Measurements from ENCODE around the gene APBA3.
"Not testable (repeated sequence)": the region's sequence is repeated elsewhere in the genome, so short reads cannot be mapped to it uniquely, and the experiment has no call there.

Gene APBA3

DNA sequence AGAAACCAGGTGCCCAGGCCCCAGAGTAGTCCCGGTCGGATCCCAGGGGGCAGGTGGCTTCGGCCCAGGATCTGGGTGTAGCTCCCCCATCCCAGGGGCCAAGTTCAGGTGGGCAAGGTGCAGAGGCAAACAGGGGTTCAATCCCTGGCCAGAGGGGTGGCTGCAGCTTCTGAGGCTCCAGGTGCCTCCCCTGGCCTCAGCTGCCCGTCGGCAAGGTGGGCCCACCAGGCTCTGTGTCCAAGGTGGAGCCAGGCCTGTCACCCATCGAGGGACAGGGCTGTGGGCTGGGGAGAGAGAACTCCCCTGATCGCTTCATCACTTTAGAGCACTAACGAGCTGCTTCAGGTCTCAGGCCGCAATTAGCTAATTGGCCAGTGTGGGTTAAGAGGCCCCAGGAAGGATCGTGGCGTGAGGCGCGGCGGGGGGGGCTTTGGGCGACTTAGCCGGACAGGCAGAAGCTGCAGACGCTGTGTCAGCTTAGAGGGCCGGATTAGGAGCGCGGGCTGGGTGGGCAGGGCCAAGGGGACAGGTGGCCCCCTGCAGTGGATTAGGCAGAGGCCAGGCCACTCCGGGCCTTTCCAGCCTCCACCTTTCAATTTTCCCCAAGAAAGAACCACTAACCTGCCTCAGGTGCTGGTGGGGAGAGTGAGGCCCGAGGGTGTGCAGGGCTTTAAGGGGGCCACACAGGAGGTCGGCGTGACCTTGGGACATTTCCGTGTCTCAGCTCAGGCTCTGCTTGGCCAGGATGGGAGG is 13.3 kb upstream of the APBA3 start:
- H3K4me3 ChIP-seq (ENCODE audit: low read length) = no peak overlapping the region
- DNase-seq (ENCODE audit: low read depth, low spot score) = no peak

DNA sequence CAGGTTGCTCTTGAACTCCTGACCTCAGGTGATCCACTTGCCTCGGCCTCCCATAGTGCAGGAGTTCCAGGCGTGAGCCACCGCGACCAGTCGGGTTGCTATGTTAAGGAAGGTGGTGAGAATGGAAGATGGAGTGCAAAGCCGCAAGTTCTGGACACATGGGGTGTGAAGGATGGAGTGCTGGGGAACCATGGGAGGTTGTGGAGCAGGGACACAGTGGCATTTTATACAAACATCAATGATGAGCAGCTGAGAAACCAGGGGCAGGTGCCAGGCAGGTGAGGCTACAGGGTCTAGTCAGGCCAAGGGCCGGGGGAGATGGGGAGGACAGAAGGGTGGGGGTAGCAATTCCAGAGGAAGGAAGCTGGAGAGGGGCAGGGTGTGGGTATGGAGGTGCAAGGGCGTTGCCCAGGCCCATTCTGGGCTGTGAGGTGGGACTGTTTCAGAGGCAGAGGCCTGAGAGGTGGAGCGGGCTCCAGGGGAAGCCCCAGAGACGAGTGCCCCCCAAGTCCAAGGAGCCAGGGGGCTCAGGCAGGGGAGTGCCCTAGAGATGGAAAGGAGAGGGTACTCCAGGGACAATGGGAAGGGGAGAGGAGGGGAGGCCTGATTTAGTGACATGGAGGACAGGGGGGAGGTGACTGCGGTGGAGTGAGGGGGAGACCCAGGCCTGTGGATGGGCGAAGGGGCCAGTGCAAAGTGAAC is 12.5 kb upstream of the APBA3 start:
- no peak for DNase-seq (ENCODE audit: low read depth, low spot score)
- H3K4me3 ChIP-seq (ENCODE audit: low read length) = no peak overlapping the region

DNA sequence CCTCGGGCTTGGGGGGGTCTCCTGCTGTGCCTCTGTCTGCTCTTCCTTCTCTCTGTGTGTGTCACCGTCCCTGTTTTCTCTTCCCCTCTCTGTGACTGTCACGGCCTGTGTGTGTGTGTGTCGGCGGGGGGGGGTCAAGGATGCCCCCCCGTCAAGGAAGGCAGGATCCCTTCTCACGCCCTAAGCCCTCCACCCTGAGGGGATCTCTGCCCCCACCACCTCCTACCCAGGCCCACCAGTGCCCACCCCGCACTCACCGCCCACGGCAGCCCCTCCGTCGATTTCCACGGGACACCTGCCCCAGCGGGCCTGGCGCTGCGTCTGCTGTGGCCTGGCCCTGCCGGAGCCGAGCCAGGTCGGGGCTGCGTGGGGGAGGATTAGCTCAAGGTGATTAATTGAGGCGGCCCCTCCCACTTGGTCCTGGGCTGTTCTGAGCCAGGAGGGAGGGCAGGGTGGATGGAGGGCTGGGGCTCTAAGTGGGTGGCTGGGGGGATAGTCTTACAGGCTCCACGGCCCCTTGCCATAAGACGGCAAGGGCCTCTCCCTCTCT is 10.5 kb upstream of the APBA3 start, which contains the start of gene RAX2:
Gene RAX2, minus strand, starts transcription at position 323 of the 550 bp plus-strand sequence. CDS start 486 bp downstream, outside the sequence.
- no peak for DNase-seq (ENCODE audit: low read depth, low spot score)
- no peak within 1 kb of the TSS for H3K4me3 ChIP-seq (ENCODE audit: low read length)

DNA sequence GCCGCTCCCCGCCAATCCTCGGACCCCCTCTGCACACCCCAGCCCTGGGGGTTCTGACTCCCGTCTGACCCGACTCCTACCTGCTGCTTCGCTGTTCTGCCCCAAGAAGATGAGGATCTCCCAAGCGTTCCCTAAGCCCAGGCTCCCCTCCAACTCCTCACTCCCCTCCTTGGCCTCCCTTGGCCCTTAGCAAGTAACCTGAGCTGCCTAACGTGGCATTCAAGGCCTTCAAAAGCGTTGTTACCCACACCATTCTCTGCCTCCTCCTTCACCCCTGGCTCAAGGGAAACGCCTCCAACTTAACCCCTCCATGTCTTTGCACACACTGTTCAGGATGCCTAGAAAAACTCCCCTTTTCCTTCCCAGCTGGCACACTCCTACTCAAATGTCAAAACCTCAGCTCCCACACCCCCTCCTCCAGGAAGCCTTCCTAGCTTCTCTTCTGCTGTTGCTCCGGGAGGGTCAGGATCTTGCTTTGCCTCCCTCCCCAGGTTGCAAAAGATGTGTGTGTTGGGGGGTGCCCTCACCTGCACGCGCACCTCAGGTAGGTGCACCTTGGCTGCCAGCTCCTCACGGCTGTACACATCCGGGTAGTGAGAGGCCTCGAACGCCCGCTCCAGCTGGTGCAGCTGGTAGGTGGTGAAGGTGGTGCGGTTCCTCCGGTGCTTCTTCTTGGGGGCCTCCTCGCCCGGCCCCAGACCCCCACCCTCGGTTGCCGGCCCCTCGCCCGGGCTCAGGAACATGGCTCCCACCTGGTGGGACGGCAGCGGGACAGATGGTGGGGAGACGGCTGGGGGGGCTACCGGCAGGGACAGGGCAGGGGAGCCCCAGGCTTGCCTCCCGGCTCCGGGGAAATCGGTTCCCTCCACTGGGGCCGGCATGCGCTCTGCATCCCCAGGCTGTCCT is 9.8 kb upstream of the APBA3 start:
- no peak for DNase-seq (ENCODE audit: low read depth, low spot score)
- H3K4me3 ChIP-seq (ENCODE audit: low read length) = no peak overlapping the region

DNA sequence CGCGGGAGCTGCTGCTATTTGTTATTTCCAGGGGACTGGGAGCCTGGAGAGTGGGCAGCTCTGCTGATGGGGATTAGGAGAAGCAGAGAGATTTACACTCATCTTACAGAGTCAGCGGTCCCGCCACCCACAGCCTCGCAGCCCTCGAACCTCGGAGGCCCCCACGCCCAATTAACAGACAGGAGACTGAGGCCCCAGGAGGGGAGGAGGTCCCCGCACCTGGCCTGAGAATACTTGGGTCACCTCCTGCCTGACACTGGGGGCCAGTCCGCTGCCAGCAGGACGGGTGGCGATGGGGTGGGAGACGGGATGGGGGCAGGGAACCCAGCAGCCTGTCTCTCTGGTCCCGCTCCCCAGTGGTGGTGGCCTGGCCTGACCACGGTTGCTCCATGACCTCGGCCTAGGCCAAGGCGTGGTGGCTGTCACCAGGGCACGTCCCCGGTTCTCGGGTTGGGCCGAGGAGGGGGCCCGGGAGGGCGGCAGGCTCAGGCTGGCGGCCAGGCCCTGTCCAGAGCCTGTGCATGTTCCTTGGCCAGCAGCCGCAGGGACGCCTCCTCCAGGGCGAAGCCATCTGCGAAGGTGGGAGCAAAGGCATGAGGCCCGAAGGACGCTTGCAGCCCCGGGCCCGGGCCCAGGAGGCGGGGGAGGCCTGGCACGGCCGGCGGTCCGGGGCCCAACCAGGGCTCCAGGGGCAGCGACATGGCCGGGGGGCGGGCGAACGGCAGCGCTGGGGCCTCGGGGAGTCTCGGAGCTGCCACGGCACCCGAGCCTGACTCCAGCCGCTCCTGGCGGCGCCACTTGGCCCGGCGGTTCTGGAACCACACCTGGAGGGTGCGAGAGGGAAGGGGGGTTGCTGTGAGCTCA is 8.9 kb upstream of the APBA3 start:
- no peak for DNase-seq (ENCODE audit: low read depth, low spot score)
- no peak overlapping the region for H3K4me3 ChIP-seq (ENCODE audit: low read length)

DNA sequence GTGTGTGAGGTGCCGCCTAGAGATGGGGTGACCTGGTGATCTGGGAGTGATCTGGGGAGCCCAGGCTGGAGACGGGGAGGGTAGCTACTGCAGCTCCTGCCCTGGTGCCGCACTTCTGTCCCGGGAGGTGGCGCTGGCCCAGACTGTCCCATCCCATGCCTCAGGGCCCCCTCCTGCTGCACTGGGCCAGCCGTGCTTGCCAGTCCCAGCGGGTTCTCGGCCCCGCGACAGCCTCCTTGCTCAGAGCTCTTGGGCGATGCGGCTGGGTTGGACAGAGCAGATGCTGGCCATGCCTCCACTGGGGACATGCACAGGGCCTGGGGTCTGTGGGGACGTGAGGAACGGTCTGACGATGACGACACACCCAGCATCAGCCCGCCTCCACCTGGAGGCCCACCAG is 8.0 kb upstream of the APBA3 start:
- no peak overlapping the region for H3K4me3 ChIP-seq (ENCODE audit: low read length)
- DNase-seq (ENCODE audit: low read depth, low spot score) = no peak

DNA sequence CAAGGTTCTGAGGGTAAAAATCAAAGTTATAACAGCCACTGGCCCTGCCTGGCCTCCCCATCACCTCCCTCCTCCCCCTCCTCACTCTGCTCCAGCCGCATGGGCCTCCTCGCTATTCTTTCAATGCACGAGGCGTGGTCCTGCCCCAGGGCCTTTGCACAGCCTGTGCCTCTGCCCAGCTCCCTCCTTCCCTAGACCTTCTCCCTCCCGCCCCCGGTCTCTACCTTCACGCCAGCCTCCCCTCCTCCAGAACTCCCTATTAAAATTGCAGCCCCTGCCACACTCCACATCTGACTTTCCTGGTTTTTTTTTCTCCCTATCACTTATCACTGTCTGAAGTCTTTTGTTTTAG is 7.2 kb upstream of the APBA3 start:
- DNase-seq (ENCODE audit: low read depth, low spot score) = no peak
- no peak overlapping the region for H3K4me3 ChIP-seq (ENCODE audit: low read length)

DNA sequence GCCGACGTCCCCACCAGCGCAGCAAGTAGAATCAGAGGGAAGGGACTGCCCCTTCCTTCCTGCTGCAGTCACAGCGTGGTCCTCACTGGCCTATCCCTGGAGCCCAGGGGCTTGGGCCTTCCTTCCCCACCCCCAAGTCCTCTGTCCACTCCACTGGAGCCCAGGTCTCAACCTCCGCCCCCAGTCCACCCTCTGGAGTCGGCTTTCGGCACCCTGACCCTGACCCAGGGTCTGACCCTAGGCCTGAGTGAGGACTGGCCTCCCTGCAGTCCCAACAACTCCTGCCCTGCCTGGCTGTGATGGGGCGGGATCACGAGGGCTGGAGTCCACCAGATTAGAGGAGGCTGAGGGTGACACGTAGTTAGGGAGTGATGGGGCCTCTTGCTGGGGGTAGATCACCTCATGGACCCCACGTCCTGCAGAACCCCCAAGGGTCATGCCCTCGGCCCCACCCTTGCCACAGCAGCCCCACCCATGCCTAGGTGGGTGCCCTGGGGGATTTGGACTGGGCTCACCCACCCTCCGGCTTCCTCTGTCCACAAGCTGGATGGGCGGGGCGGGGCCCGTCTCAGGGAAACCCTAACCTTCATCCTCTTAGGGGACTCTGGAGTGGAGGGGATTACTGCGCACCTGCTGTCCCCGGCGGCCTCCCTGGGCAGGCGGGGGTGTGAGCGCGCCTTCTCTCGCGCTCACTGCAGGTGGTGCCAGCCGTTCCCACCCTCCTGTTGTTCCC is 6.7 kb upstream of the APBA3 start:
- no peak for DNase-seq (ENCODE audit: low read depth, low spot score)
- no peak overlapping the region for H3K4me3 ChIP-seq (ENCODE audit: low read length)

DNA sequence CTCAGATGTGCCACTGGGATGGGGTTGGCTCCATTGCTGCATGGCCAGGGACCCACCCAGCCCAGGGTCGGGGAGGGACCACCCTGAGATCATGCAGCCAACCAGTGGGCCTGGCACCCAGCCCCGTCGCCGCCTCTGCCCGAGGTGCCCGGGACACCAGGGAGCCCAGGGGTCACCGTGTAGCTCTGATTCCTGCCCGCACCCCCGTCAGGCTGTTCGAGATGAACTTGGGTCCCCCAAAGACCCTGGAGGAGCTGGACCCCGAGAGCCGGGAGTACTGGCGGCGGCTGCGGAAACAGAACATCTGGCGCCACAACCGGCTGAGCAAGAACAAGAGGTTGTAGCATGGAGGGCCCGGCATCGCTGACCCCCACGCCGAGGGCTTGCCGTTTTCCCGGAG is 5.6 kb upstream of the APBA3 start:
- DNase-seq (ENCODE audit: low read depth, low spot score) = no peak

DNA sequence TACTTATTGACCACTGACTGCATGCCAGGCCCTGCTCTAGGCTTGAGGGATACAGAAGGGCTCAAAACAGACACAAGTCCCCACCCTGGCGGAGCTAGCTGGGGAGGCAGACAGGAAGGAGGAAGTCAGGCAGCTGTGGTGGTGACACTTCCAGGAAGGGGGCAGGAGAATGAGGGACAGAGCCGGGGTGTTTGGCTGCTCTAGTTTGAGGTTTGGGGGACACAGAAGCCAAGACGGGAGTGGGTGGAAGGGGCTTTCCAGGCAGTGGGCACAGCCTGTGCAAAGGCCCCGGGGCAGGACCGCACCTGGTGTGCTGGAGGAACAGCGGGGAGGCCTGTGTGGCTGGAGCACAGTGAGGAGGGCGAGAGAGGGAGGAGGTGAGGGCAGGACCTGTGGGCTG is 5.0 kb upstream of the APBA3 start:
- no peak for DNase-seq (ENCODE audit: low read depth, low spot score)
- H3K4me3 ChIP-seq (ENCODE audit: low read length) = no peak overlapping the region

More for the DNA sequence above, 5.6 kb upstream of the APBA3 start:
- H3K4me3 ChIP-seq (ENCODE audit: low read length) = no peak overlapping the region

DNA sequence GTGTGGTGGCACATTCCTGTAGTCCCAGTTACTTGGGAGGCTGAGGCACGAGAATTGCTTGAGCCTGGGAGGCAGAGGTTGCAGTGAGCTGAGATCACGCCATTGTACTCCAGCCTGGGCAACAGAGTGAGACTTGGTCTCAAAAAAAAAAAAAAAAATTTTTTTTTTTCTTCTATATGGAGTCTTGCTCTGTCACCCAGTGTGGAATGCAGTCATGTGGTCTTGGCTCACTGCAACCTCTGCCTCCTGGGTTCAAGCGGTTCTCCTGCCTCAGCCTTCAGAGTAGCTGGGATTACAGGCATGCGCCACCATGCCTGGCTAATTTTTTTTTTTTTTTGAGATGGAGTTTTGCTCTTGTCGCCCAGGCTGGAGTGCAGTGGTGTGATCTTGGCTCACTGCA is 4.3 kb upstream of the APBA3 start:
- DNase-seq (ENCODE audit: low read depth, low spot score); H3K4me3 ChIP-seq (ENCODE audit: low read length): not testable (repeated sequence)

DNA sequence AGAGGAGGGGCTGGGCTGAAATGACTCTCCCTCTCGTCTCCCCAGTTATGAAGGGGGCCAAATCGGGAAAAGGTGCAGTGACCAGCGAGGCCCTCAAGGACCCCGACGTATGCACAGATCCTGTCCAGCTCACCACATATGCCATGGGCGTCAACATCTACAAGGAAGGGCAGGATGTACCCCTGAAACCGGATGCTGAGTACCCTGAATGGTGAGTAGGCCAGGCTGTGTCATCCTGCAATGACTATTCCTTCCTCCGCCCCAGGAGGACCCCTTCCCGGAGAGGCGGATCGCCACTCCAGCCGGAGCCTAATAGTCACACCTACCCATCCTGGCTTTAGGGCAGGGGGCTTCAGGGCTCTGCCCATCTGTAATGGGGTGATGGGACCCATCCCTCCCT is 3.6 kb upstream of the APBA3 start:
- H3K4me3 ChIP-seq (ENCODE audit: low read length) = no peak overlapping the region

DNA sequence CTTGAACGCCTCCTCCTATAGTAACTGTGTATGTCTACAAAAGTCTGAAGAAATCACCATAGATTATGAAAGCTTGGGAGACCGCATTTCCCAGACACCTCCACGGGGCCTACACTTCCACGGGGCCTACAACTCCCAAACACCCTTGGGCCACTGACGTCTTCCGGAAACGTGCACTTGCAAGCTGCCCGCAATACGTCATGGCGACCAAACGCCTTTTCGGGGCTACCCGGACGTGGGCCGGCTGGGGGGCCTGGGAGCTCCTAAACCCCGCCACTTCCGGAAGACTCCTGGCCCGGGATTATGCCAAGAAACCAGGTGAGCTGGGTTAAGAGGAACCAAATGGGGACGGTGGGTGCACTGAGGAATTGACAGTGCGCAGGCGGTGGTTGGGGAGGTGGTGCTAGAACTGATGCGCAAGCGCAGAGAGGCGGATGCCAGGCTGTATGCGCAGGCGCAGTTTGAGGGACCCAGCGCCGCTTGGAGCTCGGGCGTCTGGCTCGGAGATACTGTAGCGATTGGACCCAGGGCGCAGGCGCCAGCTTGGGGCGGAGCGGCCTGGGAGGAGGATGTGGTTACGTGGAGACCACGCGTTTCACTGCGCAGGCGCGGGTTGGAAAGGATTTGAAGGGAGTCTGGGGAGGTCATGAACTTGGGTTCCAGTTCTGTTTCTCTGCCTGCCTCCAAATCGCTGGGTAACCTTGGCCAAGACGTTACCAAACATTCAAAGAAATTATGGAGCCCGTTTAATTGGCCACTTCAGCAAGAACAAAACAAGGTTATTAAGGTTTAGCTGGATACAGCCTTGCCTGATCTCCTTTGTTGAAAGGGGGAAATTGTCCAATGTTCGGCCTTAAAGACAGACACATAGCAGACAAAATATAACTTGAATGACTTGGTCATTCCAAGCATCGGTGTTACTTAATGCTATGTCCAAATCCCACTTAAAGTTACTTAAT is 1.3 kb upstream of the APBA3 start, which contains the start of gene MRPL54:
Gene MRPL54, plus strand, starts transcription at position 182 of the 959 bp plus-strand sequence. Its CDS starts 19 bp downstream, at position 201.
- DNase-seq (ENCODE audit: low read depth, low spot score) = peak; percentile 99
- H3K4me3 ChIP-seq (ENCODE audit: low read length) = peak within 1 kb of the TSS; percentile 98

More for the DNA sequence above, 3.6 kb upstream of the APBA3 start:
- no peak for DNase-seq (ENCODE audit: low read depth, low spot score)

DNA sequence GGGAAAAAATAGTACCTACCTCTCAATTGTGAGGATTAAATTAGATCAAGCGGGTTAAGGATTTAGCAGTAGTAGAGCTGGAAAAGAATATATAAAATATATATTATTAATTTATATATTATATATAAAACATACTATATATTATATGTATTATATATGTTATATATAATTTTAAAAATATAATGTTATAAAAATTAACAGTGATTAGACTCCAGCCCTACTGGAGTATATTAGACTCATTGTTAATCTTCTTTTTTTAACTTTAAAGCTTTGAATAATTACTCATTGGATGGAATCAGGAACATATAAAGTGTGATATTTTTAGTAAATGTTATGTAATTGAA is 610 bp upstream of the APBA3 start:
- no peak for DNase-seq (ENCODE audit: low read depth, low spot score)
- peak overlapping the region; percentile 98 for H3K4me3 ChIP-seq (ENCODE audit: low read length)

DNA sequence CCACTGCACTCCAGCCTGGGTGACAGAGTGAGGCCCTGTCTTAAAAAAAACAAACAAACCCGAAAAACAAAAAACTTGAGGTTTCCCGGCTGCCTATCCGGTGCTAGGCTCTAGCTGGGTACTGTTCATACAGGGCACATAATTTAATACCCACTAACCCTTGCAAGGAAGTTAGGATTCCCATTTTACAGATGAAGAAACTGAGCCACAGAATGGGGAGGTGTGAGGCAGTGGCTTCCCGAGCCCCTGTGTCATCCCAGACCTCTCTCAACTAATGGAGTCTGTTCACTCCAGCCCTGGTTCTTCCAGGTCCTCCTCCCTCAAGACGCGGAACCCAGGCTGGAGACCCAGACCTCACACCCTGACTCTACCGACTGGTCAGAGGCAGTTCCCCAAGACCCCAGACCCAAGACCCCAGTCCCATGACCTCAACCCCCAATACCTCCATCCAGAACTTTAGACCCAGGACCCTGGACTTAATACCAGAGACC is 576 bp downstream of the APBA3 start:
- DNase-seq (ENCODE audit: low read depth, low spot score) = no peak

DNA sequence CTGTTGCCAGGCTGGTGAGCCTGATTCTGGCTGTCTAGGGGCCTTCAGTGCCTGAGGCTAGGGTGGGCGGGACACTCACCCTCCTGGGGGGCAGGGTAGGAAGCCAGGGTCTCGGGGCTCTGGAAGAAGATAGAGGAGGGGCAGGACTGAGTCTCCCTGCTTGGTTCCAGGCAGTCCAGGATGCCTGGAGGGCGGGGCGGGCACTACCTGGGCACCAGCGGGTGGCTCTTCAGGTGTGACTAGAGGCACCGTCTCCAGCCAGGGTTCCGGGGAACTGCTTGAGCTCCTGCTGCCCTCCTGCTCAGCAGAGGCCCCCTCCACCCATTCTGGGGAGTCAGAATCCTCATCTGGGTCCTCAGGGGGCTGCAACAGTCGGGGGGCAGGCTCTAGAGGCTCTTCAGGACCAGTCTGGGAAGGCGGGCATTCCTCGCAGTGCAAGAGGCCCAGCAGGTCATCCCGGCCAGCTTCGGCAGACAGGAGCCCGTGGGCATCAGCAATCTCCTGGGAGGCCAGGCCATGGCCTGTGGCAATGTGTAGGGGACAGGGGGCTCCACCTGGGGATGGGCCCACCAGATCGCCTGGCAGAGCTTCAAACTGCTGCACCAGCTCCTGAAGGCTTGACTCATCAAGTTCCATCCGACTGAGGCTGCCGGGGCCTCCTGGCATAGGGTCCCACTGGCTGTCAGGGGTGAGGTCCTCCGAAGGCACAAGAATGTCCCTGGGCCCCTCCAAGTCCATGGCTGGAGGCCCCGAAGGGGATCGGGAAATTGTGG is 1.8 kb downstream of the APBA3 start:
- no peak for DNase-seq (ENCODE audit: low read depth, low spot score)
- no peak overlapping the region for H3K4me3 ChIP-seq (ENCODE audit: low read length)

More for the DNA sequence above, 576 bp downstream of the APBA3 start:
- peak overlapping the region; percentile 98 for H3K4me3 ChIP-seq (ENCODE audit: low read length)
